ENCODE data around the gene PPARA.

Gene PPARA

DNA sequence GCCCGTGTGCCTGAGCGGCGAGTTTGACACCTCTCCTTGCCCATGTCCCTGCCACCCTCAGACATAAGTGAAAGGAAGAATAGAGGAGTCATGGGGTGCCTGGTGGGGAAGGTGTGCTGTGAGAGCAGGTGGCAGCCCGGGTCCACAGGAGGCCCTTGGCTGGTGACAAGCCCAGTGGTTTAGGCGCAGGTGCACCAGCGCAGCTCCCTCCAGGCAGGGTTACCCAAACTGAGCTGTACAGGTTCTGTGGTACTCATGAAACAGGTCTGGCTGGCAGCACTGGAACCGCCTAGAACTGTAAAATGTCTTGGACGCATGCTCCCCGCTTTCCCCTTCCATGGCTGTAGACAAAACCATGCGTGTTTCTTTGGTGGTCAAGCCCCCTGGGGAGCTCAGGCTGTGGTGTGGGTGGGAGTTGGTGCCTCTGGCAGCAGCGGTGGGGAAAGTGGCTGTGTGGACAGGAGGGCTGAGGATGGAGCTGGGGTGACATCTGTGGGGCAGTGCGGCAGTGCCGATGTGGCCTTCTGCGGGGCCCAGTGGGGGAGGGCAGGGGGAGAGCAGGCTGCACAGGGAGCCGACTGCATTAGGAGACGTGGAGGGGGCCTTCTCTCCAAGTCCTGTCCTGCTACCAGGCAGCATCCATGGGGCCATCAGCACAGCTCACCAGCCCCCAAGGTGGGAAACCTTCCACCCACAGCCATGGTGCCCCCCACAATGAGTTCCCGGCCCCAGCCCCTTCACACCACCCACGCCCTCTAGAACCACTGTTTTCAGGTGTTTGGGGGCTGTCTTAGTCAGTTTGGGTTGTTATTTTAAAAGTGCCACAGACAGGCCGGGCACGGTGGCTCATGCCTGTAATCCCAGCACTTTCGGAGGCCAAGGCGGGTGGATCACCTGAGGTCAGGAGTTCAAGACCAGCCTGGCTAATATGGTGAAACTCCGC lies 140.8 kb downstream of the PPARA start:
- DNase-seq (ENCODE audit: low read depth): no peak
- TF ChIP-seq, protein P1, sequence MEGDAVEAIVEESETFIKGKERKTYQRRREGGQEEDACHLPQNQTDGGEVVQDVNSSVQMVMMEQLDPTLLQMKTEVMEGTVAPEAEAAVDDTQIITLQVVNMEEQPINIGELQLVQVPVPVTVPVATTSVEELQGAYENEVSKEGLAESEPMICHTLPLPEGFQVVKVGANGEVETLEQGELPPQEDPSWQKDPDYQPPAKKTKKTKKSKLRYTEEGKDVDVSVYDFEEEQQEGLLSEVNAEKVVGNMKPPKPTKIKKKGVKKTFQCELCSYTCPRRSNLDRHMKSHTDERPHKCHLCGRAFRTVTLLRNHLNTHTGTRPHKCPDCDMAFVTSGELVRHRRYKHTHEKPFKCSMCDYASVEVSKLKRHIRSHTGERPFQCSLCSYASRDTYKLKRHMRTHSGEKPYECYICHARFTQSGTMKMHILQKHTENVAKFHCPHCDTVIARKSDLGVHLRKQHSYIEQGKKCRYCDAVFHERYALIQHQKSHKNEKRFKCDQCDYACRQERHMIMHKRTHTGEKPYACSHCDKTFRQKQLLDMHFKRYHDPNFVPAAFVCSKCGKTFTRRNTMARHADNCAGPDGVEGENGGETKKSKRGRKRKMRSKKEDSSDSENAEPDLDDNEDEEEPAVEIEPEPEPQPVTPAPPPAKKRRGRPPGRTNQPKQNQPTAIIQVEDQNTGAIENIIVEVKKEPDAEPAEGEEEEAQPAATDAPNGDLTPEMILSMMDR (IDR thresholded peaks at IDR 0.05; ENCODE audit: control insufficient read depth, extremely low read depth, insufficient read depth): no peak
- no peak overlapping the region for H3K4me3 ChIP-seq (ENCODE audit: low read depth, low read length)

DNA sequence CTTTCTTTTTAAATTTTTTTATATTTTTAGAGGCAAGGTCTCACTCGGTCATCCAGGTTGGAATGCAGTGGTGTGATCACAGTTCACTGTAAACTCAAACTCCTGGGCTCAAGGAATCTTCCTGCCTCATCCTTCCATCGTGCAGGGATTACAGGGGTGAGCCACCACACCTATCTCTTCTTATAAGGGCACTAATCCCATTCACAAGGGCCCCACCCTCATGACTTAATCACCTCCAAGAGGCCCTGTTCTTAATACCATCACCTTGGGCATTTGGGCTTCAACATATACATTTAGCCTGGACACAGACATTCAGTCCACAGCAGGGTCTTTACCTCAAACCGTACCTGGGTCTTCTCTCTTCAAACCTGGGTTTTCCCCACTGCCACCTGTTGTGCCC lies 141.8 kb downstream of the PPARA start:
- no peak for DNase-seq (ENCODE audit: low read depth)
- TF ChIP-seq, protein P1 (IDR thresholded peaks at IDR 0.05; ENCODE audit: control insufficient read depth, extremely low read depth, insufficient read depth): no peak
- no peak overlapping the region for H3K4me3 ChIP-seq (ENCODE audit: low read depth, low read length)

DNA sequence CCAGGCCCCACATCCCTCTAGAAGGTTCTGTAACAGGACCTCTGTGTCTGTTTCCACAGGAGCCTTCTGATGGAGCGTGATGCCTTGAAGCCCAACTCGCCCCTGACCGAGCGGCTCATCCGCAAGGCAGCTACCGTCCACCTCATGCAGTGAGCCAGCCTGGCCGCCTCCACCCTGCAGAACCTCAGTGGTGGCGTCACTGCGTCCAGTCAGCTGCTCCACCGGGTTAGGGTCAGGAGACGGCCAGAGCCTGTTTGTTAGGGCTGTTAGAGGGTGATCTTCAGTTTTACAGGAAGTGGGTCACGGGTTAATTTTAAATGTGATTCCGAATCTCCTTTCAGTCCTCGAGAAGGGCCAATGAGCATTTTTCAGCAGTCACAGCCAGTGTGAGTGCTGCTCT lies 142.4 kb downstream of the PPARA start:
- DNase-seq (ENCODE audit: low read depth): no peak
- H3K4me3 ChIP-seq (ENCODE audit: low read depth, low read length): no peak overlapping the region
- TF ChIP-seq, protein P1 (IDR thresholded peaks at IDR 0.05; ENCODE audit: control insufficient read depth, extremely low read depth, insufficient read depth): no peak
